ENCODE measurements around the gene QPCTL. TPM values are rescaled to one million over a fixed set of nuclear protein-coding genes. Genes with fewer than 3 reads are reported as not detected.
"Not testable (repeated sequence)": the region's sequence is repeated elsewhere in the genome, so short reads cannot be mapped to it uniquely, and the experiment has no call there.

Gene QPCTL
- total and polyA plus RNA-seq, 7 donors, result 0.41 to 1.6 (median 0.89) TPM

DNA sequence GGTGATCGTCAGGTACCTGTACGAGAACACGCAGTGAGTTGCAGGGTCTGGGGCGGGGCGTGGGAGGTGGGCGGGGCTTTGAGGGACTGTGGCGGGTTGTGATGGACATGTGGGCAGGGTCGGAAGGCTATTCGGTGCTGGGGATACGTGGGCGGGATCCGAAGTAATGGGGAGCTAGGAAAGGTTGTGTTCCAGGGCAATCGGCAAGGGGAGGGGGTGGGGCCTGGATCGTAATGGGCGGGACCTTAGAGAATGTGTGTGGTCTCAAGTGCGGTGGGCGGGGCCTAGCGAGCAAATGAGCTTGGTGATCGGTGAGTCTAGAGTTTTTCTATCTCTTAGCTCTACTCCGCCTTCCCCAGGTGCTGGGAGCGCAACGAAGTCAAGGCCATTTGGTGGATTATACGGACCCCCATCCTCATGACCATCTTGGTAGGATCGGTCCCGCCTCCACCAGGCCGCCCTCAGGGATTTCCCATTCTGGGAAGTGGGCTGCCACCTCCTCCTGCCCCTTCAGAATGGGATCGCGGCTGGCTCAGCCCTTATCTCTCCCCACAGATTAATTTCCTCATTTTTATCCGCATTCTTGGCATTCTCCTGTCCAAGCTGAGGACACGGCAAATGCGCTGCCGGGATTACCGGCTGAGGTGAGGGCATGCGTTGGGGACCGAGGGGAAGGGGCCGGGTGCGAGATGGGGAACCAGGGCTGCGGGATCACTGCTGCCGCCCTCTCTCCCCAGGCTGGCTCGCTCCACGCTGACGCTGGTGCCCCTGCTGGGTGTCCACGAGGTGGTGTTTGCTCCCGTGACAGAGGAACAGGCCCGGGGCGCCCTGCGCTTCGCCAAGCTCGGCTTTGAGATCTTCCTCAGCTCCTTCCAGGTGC, 14.9 kb upstream of the QPCTL start:
- no peak overlapping the region for H3K27ac ChIP-seq

DNA sequence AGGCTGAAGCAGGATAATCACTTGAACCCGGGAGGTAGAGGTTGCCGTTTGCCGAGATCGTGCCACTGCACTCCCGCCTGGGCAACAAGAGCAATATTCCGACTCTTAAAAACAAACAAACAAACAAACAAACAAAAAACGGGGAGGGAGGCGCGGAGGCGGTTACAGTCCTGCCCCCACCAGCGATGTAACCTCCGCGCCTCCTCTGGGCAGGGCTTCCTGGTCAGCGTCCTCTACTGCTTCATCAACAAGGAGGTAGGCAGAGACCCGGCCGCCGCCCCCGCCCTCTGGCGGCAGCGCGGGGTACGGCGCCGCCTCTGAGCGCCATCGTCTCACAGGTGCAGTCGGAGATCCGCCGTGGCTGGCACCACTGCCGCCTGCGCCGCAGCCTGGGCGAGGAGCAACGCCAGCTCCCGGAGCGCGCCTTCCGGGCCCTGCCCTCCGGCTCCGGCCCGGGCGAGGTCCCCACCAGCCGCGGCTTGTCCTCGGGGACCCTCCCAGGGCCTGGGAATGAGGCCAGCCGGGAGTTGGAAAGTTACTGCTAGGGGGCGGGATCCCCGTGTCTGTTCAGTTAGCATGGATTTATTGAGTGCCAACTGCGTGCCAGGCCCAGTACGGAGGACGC, 11.0 kb upstream of the QPCTL start:
- peaks cover 5 to 30% of the 10 kb centered on the region in 2 donors for H3K36me3 ChIP-seq (ENCODE audit: insufficient read depth in 1 of 2, low read depth in 1 of 2)
- H3K4me3 ChIP-seq, result peak overlapping the region; percentile 62
- ATAC-seq (peak; percentile 93 to 96 (median 96)), DNase-seq (peak; percentile 83 to 90)
- H3K9me3 ChIP-seq, result no peaks in the 10 kb centered on the region
- 1 to 2% (median 2%) methylated on average over 42 to 51 of the region's 51 CpGs for WGBS, 3 donors
- peaks cover 0 to 31% (median 19%) of the 10 kb centered on the region in 3 donors for H3K27me3 ChIP-seq (ENCODE audit: insufficient read depth in 3 of 3, low read length in 2 of 3)
- peaks cover 4% of the 10 kb centered on the region for H3K4me1 ChIP-seq
- peak overlapping the region; percentile 69 for H3K27ac ChIP-seq
- TF ChIP-seq, protein P1, sequence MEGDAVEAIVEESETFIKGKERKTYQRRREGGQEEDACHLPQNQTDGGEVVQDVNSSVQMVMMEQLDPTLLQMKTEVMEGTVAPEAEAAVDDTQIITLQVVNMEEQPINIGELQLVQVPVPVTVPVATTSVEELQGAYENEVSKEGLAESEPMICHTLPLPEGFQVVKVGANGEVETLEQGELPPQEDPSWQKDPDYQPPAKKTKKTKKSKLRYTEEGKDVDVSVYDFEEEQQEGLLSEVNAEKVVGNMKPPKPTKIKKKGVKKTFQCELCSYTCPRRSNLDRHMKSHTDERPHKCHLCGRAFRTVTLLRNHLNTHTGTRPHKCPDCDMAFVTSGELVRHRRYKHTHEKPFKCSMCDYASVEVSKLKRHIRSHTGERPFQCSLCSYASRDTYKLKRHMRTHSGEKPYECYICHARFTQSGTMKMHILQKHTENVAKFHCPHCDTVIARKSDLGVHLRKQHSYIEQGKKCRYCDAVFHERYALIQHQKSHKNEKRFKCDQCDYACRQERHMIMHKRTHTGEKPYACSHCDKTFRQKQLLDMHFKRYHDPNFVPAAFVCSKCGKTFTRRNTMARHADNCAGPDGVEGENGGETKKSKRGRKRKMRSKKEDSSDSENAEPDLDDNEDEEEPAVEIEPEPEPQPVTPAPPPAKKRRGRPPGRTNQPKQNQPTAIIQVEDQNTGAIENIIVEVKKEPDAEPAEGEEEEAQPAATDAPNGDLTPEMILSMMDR (IDR thresholded peaks at IDR 0.05), result peak; percentile 97
- intact Hi-C loops (cut with DNase I), result no loop called here

More for the DNA sequence above, 14.9 kb upstream of the QPCTL start:
- Histone ChIP-seq H3K27me3 (ENCODE audit: insufficient read depth in 3 of 3, low read length in 2 of 3) (peaks cover 0 to 54% (median 19%) of the 10 kb centered on the region in 3 donors), H3K36me3 (ENCODE audit: insufficient read depth in 1 of 2, low read depth in 1 of 2) (no peaks in the 10 kb centered on the region), H3K9me3 (no peaks in the 10 kb centered on the region), H3K4me1 (peaks cover 4% of the 10 kb centered on the region), H3K4me3 (peak overlapping the region; percentile 43)
- TF ChIP-seq, protein P1 (IDR thresholded peaks at IDR 0.05), result no peak
- ATAC-seq (peak in 3 of 4 donors; percentile 16 to 26 (median 17)), DNase-seq (peak; percentile 64)
- intact Hi-C loops (cut with DNase I), result no loop called here
- 2 to 4% (median 3%) methylated on average over 45 to 49 of the region's 49 CpGs for WGBS, 3 donors

DNA sequence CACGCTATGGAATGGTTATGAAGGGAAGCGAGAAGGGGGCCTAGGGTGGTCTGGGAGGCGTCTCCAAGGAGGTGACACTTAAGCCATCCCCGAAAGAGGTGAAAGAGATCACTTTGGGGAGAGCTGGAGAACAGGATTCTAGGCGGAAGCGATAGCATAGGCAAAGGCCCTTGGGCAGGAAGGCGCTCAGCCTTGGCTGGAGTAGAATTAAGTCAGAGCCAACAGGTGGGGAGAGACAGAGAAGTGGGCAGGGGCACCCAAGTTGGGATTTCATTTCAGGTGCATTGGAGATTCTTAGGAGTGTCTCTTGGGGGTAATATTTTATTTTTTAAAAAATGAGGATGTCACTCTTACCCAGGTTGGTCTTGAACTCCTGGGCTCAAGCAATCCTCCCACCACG, 10.3 kb upstream of the QPCTL start:
- peak overlapping the region; percentile 62 for H3K4me3 ChIP-seq
- WGBS, 3 donors, result 56 to 69% (median 60%) methylated on average over 8 of the region's 8 CpGs
- TF ChIP-seq, protein P1 (IDR thresholded peaks at IDR 0.05), result no peak
- no peak for DNase-seq
- H3K9me3 ChIP-seq, result no peaks in the 10 kb centered on the region
- H3K4me1 ChIP-seq, result peaks cover 4% of the 10 kb centered on the region
- H3K27me3 ChIP-seq (ENCODE audit: insufficient read depth in 3 of 3, low read length in 2 of 3), result peaks cover 0 to 25% (median 14%) of the 10 kb centered on the region in 3 donors
- peaks cover 5 to 36% of the 10 kb centered on the region in 2 donors for H3K36me3 ChIP-seq (ENCODE audit: insufficient read depth in 1 of 2, low read depth in 1 of 2)
- peak in 1 of 4 donors; percentile 3 for ATAC-seq
- H3K27ac ChIP-seq, result peak overlapping the region; percentile 69
- intact Hi-C loops (cut with DNase I), result no loop called here

DNA sequence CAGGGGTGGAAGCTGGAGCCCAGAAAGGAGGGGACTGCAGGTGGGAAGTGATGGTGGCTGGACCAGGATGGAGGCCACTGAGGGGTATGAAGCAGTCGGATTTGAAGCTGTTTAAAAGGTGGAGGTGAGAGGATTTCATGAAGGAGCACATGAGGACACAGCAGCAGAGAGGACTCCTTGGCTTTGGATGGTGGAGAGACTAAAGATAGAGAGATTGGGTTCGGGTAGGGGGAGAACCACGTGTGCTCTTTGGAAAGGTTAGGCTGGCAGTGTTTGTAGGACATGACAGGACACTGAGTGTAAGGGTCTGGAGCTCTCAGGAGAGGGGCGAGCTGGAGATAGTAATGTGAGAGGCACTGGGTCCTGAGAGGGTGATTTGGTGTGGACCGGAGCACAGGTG, 9.6 kb upstream of the QPCTL start:
- H3K4me3 ChIP-seq, result no peak overlapping the region
- no peak overlapping the region for H3K27ac ChIP-seq
- peaks cover 5 to 44% of the 10 kb centered on the region in 2 donors for H3K36me3 ChIP-seq (ENCODE audit: insufficient read depth in 1 of 2, low read depth in 1 of 2)
- no peaks in the 10 kb centered on the region for H3K4me1 ChIP-seq
- no peak for DNase-seq
- H3K27me3 ChIP-seq (ENCODE audit: insufficient read depth in 3 of 3, low read length in 2 of 3), result peaks cover 0 to 17% (median 7%) of the 10 kb centered on the region in 3 donors
- intact Hi-C loops (cut with DNase I), result no loop called here
- ATAC-seq, result no peak
- TF ChIP-seq, protein P1 (IDR thresholded peaks at IDR 0.05), result no peak
- H3K9me3 ChIP-seq, result no peaks in the 10 kb centered on the region
- WGBS, 3 donors, result 51 to 60% (median 55%) methylated on average over 5 of the region's 5 CpGs

DNA sequence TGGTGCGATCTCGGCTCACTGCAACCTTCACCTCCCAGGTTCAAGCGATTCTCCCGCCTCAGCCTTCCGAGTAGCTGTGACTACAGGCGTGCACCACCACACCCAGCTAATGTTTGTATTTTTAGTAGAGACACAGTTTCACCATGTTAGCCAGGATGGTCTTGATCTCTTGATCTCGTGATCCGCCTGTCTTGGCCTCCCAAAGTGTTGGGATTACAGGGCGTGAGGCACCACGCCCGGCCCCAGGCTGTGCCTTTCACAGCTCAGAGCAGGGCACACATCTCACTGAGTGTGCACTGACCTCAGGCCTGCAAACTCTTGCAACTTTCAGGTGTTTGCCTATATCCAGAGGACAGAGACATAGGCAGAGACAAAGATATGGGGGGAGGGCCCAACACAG, 7.4 kb upstream of the QPCTL start:
- H3K27ac ChIP-seq; H3K27me3 ChIP-seq (ENCODE audit: insufficient read depth in 3 of 3, low read length in 2 of 3); H3K4me1 ChIP-seq; H3K4me3 ChIP-seq; ATAC-seq; intact Hi-C loops (cut with DNase I); DNase-seq; H3K9me3 ChIP-seq: not testable (repeated sequence)
- 77 to 86% (median 83%) methylated on average over 9 to 11 of the region's 11 CpGs for WGBS, 3 donors
- peaks cover 5 to 57% of the 10 kb centered on the region in 2 donors for H3K36me3 ChIP-seq (ENCODE audit: insufficient read depth in 1 of 2, low read depth in 1 of 2)
